Endothelial cell of umbilical vein (primary cell): ENCODE results near the gene BIRC6.

ENCODE experiments used
- EZH2 ChIP-seq: IDR thresholded peaks from 2 replicates; pipeline ENCODE4 v1.6.1; 2012; ENCODE audit warnings: borderline replicate concordance, low read depth, mild to moderate bottlenecking, moderate library complexity, low read length, inconsistent platforms; ENCODE audit not compliant: severe bottlenecking
- FOS ChIP-seq: IDR thresholded peaks from 2 replicates; pipeline ENCODE4 v1.6.1; 2011; ENCODE audit warnings: mild to moderate bottlenecking, low read length, moderate library complexity, borderline replicate concordance; ENCODE audit not compliant: insufficient read depth
- POLR2A ChIP-seq: IDR thresholded peaks from 2 replicates; pipeline ENCODE4 v1.6.1; 2012; ENCODE audit warnings: low read depth, mild to moderate bottlenecking, control low read depth, low read length
- POLR2AphosphoS5 ChIP-seq: IDR thresholded peaks from 2 replicates; pipeline ENCODE4 v1.6.1; 2012; ENCODE audit warnings: low read depth, mild to moderate bottlenecking, control low read depth, low read length, moderate library complexity; ENCODE audit not compliant: insufficient read depth
- TF ChIP-seq, protein P1 (sequence below), 2 donors: IDR thresholded peaks; 1 replicate in 1 of 2; 2 replicates in 1 of 2; pipeline ENCODE4 v1.5.1; 2011; ENCODE audit warnings: low read length in 2 of 2, mild to moderate bottlenecking in 2 of 2, moderate library complexity in 2 of 2, control low read depth in 1 of 2, inconsistent platforms in 1 of 2, low read depth in 1 of 2; ENCODE audit not compliant: insufficient read depth in 1 of 2; ENCODE audit errors: extremely low read depth in 1 of 2
- TF ChIP-seq, protein P2 (sequence below): IDR thresholded peaks from 2 replicates; pipeline ENCODE4 v1.6.1; 2011; ENCODE audit not compliant: insufficient read depth, insufficient read length

DNA sequence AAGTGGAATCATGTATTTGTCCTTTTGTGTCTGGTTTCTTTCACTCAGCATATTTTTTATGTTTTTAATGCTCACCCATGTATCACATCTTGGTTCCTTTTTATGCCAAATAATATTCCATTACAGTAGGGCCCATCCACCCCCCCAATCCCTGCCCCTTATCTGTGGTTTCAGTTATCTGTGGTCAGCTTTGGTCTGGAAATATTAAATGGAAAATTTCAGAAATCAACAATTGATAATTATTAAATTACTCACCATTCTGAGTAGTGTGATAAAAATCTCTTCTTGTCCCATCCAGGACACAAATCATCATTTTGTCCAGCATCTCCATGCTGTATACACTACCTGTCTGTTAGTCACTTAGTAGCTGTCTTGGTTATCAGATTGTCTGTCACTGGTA, 66.7 kb downstream of the BIRC6 start:
- no peak for TF ChIP-seq POLR2AphosphoS5
- TF ChIP-seq, protein P1, sequence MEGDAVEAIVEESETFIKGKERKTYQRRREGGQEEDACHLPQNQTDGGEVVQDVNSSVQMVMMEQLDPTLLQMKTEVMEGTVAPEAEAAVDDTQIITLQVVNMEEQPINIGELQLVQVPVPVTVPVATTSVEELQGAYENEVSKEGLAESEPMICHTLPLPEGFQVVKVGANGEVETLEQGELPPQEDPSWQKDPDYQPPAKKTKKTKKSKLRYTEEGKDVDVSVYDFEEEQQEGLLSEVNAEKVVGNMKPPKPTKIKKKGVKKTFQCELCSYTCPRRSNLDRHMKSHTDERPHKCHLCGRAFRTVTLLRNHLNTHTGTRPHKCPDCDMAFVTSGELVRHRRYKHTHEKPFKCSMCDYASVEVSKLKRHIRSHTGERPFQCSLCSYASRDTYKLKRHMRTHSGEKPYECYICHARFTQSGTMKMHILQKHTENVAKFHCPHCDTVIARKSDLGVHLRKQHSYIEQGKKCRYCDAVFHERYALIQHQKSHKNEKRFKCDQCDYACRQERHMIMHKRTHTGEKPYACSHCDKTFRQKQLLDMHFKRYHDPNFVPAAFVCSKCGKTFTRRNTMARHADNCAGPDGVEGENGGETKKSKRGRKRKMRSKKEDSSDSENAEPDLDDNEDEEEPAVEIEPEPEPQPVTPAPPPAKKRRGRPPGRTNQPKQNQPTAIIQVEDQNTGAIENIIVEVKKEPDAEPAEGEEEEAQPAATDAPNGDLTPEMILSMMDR (IDR thresholded peaks at IDR 0.05; ENCODE audit: extremely low read depth in 1 of 2, insufficient read depth in 1 of 2, low read depth in 1 of 2, low read length in 2 of 2), result no peak
- no peak for TF ChIP-seq EZH2
- TF ChIP-seq POLR2A, result no peak
- TF ChIP-seq FOS, result no peak
- TF ChIP-seq, protein P2, sequence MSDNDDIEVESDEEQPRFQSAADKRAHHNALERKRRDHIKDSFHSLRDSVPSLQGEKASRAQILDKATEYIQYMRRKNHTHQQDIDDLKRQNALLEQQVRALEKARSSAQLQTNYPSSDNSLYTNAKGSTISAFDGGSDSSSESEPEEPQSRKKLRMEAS, result no peak
